ENCODE measurements around the gene CDON. TPM values are rescaled to one million over a fixed set of nuclear protein-coding genes. Genes with fewer than 3 reads are reported as not detected.

Gene CDON
- total RNA-seq, 1 experiment from 2014 or later = 17.2 TPM

DNA sequence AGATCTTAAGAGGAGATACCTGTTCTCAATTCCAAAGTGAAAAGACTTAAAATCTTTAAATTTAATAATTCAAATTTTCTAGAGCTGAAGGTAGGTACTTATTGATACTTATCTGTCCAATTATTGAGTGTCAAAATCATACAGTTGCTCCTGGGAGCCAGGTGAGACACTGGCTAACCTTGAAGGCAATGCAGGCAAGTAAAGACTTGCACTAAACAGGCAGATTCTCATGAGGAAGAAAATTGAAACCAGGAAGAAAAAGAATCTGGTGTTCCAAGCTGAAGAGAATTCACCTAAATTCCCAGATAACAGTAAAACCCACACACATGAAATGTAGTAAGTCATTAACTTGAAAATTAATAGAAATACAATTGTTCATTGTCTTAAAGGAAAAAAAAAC lies 86.5 kb downstream of the CDON start:
- Mint-ChIP-seq H3K9me3 (no peaks in the 10 kb centered on the region), H3K27ac (no peak overlapping the region; a peak in 1 of 7 replicates), H3K4me1 (peaks cover 19 to 25% of the 10 kb centered on the region in 2 experiments), H3K4me3 (no peak overlapping the region), H3K36me3 (ENCODE audit: insufficient read depth in 1 of 3, low read depth in 3 of 3) (no peaks in the 10 kb centered on the region), H3K27me3 (ENCODE audit: low read depth) (no peaks in the 10 kb centered on the region)
- no peak overlapping the region for H3K18ac ChIP-seq (ENCODE audit: insufficient read length, low read depth, low read length)
- H4K8ac ChIP-seq (replicated peaks; ENCODE audit: insufficient read length, low read depth, low read length) = no peak overlapping the region
- no peak for TF ChIP-seq CTCF (conservative IDR thresholded peaks at IDR 0.05)
- H2BK120ac ChIP-seq (ENCODE audit: low read depth, low read length, poor library complexity, severe bottlenecking) = no peak overlapping the region
- no peak for DNase-seq
- no peak overlapping the region for H2BK12ac ChIP-seq (ENCODE audit: insufficient read length, low read depth, low read length)
- H3K4me2 ChIP-seq (ENCODE audit: insufficient read depth, insufficient read length, low read length) = no peak overlapping the region
- H3K9ac ChIP-seq (ENCODE audit: extremely low read depth, insufficient read length, low read length) = no peak overlapping the region
- H2BK5ac ChIP-seq (ENCODE audit: insufficient read length, low read length) = no peak overlapping the region
- no peaks in the 10 kb centered on the region for H3K23me2 ChIP-seq (ENCODE audit: insufficient read length, low read depth, low read length, poor library complexity, severe bottlenecking)
- no peaks in the 10 kb centered on the region for H3K9me3 ChIP-seq (ENCODE audit: control insufficient read depth, low read depth, low read length)
- H2AFZ ChIP-seq (ENCODE audit: low read length) = no peak overlapping the region
- no peak overlapping the region for H4K91ac ChIP-seq (ENCODE audit: insufficient read length, low read depth, low read length)
- H3K23ac ChIP-seq (ENCODE audit: insufficient read length, low read depth, low read length) = no peak overlapping the region
- no peaks in the 10 kb centered on the region for H3K79me2 ChIP-seq (ENCODE audit: insufficient read depth, low read length)
- H3K14ac ChIP-seq (ENCODE audit: insufficient read depth, low read length) = no peak overlapping the region
- no peaks in the 10 kb centered on the region for H3K79me1 ChIP-seq (ENCODE audit: insufficient read depth, low read depth, low read length, poor library complexity, severe bottlenecking)
- H3K4me1 ChIP-seq (ENCODE audit: insufficient read depth, low read length) = peaks cover 4% of the 10 kb centered on the region; the same call in 1 of the 2 replicates
- no peak overlapping the region for H4K5ac ChIP-seq (ENCODE audit: insufficient read length, low read depth, low read length)
- H2AK5ac ChIP-seq (ENCODE audit: insufficient read length, low read length) = no peak overlapping the region
- H2BK15ac ChIP-seq (ENCODE audit: low read depth, low read length) = no peak overlapping the region
- H3T11ph ChIP-seq (ENCODE audit: low read length) = no peak overlapping the region
- H3K27me3 ChIP-seq (ENCODE audit: insufficient read depth, low read length) = no peaks in the 10 kb centered on the region
- H3K27ac ChIP-seq (ENCODE audit: insufficient read length, low read depth, low read length) = no peak overlapping the region
- no peak overlapping the region for H3K4ac ChIP-seq (ENCODE audit: low read depth, low read length)
- no peaks in the 10 kb centered on the region for H4K20me1 ChIP-seq (ENCODE audit: control insufficient read depth, insufficient read depth, insufficient read length)
- no peak overlapping the region for H3K56ac ChIP-seq (ENCODE audit: insufficient read length, low read depth, low read length)
- H2BK20ac ChIP-seq (ENCODE audit: low read depth, low read length, poor library complexity, severe bottlenecking) = no peak overlapping the region

All from H9 (cell line).